Neutrophil (primary cell): ENCODE measurements around the gene UNC79.

ENCODE experiments used
- H3K27ac ChIP-seq: fragments of 200-600 bp; sonication (generic); 2 replicates; pipeline ENCODE4 v1.5.1; 2016; ENCODE audit warnings: mild to moderate bottlenecking, moderate library complexity
- H3K27me3 ChIP-seq: fragments of 200-600 bp; sonication (generic); 2 replicates; pipeline ENCODE4 v1.6.0; 2016; ENCODE audit warnings: mild to moderate bottlenecking
- H3K36me3 ChIP-seq: fragments of 200-600 bp; sonication (generic); 2 replicates; pipeline ENCODE4 v1.5.1; 2017
- H3K4me1 ChIP-seq, 2 experiments: fragments of 200-600 bp in 1 of 2; sonication (generic) in 1 of 2; 1 replicate in 1 of 2; 2 replicates in 1 of 2; pipeline versions ENCODE4 v1.5.1 to v1.6.1; 2013 to 2016; ENCODE audit warnings: low read depth in 1 of 2, low read length in 1 of 2, mild to moderate bottlenecking in 1 of 2, moderate library complexity in 1 of 2; ENCODE audit not compliant: control insufficient read depth in 1 of 2, insufficient read depth in 1 of 2
- H3K4me3 ChIP-seq, 2 experiments: fragments of 200-600 bp in 1 of 2; sonication (generic) in 1 of 2; 1 replicate in 1 of 2; 2 replicates in 1 of 2; pipeline ENCODE4 v1.5.1; 2013 to 2016; ENCODE audit warnings: low read depth in 1 of 2, low read length in 1 of 2, mild to moderate bottlenecking in 1 of 2, moderate library complexity in 1 of 2
- H3K9me3 ChIP-seq: fragments of 200-600 bp; sonication (generic); 2 replicates; pipeline ENCODE4 v1.5.1; 2016
- TF ChIP-seq, protein P1 (sequence below): fragments of 200-600 bp; sonication (generic); IDR thresholded peaks from 2 replicates; pipeline ENCODE4 v1.5.1; 2016; ENCODE audit warnings: antibody characterized with exemption

UNC79 gene

GRCh38 chr14:93690146-93690545 is 259.4 kb downstream of the UNC79 start:
- Histone ChIP-seq H3K36me3 (no peaks in the 10 kb centered on the region), H3K27me3 (peaks cover 57% of the 10 kb centered on the region), H3K9me3 (no peaks in the 10 kb centered on the region), H3K27ac (no peak overlapping the region), H3K4me3 (no peak overlapping the region), H3K4me1 (no peaks in the 10 kb centered on the region)
- TF ChIP-seq, protein P1, sequence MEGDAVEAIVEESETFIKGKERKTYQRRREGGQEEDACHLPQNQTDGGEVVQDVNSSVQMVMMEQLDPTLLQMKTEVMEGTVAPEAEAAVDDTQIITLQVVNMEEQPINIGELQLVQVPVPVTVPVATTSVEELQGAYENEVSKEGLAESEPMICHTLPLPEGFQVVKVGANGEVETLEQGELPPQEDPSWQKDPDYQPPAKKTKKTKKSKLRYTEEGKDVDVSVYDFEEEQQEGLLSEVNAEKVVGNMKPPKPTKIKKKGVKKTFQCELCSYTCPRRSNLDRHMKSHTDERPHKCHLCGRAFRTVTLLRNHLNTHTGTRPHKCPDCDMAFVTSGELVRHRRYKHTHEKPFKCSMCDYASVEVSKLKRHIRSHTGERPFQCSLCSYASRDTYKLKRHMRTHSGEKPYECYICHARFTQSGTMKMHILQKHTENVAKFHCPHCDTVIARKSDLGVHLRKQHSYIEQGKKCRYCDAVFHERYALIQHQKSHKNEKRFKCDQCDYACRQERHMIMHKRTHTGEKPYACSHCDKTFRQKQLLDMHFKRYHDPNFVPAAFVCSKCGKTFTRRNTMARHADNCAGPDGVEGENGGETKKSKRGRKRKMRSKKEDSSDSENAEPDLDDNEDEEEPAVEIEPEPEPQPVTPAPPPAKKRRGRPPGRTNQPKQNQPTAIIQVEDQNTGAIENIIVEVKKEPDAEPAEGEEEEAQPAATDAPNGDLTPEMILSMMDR, result no peak

DNA sequence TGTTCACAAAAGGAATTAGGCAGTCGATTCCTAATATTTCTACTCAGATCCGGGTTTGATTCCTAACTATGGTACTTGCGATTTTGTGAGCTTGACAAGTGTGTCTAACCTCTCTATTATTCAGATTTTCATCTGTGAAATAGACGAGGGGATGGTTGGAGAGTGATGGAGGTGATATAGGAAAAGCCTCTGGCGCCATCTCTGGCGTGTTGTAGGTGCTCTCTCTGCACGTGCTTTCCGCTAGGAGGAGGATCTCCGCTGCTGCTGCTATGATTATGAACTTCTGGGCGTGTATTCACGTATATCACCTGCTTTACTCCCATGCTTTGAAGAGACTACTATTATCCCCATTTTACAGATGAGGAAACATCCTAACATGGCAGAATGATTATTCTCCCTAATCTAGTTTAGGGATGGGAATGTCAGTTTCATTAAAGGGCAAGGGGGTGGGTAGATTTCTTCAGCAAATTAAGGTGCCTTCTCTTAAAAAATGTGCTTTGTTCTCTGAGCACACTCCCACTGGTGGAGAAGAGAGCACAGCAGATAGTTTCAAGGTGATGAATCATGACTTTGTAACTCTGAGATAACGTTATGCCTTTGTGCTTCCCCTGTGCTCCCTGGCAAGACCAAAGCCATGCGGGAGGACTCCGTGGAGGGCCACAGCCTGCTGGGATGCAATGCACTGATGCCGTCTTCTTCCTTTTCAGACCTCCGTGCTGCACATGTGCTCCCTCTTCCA is 260.5 kb downstream of the UNC79 start:
- no peaks in the 10 kb centered on the region for H3K9me3 ChIP-seq
- H3K4me3 ChIP-seq, result no peak overlapping the region
- no peak overlapping the region for H3K27ac ChIP-seq
- peaks cover 52% of the 10 kb centered on the region for H3K27me3 ChIP-seq
- no peaks in the 10 kb centered on the region for H3K4me1 ChIP-seq
- TF ChIP-seq, protein P1, result no peak
- H3K36me3 ChIP-seq, result no peaks in the 10 kb centered on the region

- H3K4me1 ChIP-seq, result no peaks in the 10 kb centered on the region
- TF ChIP-seq, protein P1, result no peak
- no peak overlapping the region for H3K4me3 ChIP-seq
- H3K27ac ChIP-seq, result no peak overlapping the region
- peaks cover 26% of the 10 kb centered on the region for H3K27me3 ChIP-seq
- no peaks in the 10 kb centered on the region for H3K36me3 ChIP-seq
- no peaks in the 10 kb centered on the region for H3K9me3 ChIP-seq
Measured at GRCh38 chr14:93693914-93694313, 263.2 kb downstream of the UNC79 start.

- TF ChIP-seq, protein P1, result no peak
- Histone ChIP-seq H3K4me3 (no peak overlapping the region), H3K4me1 (no peaks in the 10 kb centered on the region), H3K36me3 (no peaks in the 10 kb centered on the region), H3K27ac (no peak overlapping the region), H3K9me3 (no peaks in the 10 kb centered on the region), H3K27me3 (no peaks in the 10 kb centered on the region)
Measured at GRCh38 chr14:93700928-93701327, 270.2 kb downstream of the UNC79 start.

GRCh38 chr14:93701562-93701961 is 270.8 kb downstream of the UNC79 start:
- TF ChIP-seq, protein P1, result no peak
- Histone ChIP-seq H3K4me1 (no peaks in the 10 kb centered on the region), H3K4me3 (no peak overlapping the region), H3K9me3 (no peaks in the 10 kb centered on the region), H3K27me3 (no peaks in the 10 kb centered on the region), H3K36me3 (no peaks in the 10 kb centered on the region), H3K27ac (no peak overlapping the region)
